PFSK-1 (cell line): ENCODE results near the gene TOMM6.

Experiments
- FOXP2 ChIP-seq: optimal IDR thresholded peaks from 2 replicates; pipeline ENCODE3; 2011; ENCODE audit warnings: borderline replicate concordance, control low read depth, inconsistent platforms; ENCODE audit not compliant: insufficient read depth; ENCODE audit errors: extremely low read length, extremely low read depth
- POLR2AphosphoS5 ChIP-seq: IDR thresholded peaks from 2 replicates; pipeline ENCODE4 v1.6.1; 2012; ENCODE audit warnings: low read depth, mild to moderate bottlenecking, control low read depth, low read length, moderate library complexity
- SIN3A ChIP-seq: IDR thresholded peaks from 2 replicates; pipeline ENCODE4 v1.6.1; 2012; ENCODE audit warnings: mild to moderate bottlenecking, low read length, moderate library complexity, borderline replicate concordance; ENCODE audit not compliant: insufficient read depth
- TAF1 ChIP-seq: IDR thresholded peaks from 2 replicates; pipeline ENCODE4 v1.6.1; 2012; ENCODE audit warnings: low read length, control low read depth, borderline replicate concordance; ENCODE audit not compliant: insufficient read depth
- TF ChIP-seq, protein P1 (sequence below), 2 experiments: IDR thresholded peaks; 2 replicates each; pipeline versions ENCODE4 v1.6.1 to v1.8.0; 2011 to 2012; ENCODE audit warnings: low read depth in 2 of 2, low read length in 2 of 2, control low read depth in 1 of 2, inconsistent platforms in 1 of 2, mild to moderate bottlenecking in 1 of 2, moderate library complexity in 1 of 2; ENCODE audit not compliant: insufficient read depth in 1 of 2

DNA sequence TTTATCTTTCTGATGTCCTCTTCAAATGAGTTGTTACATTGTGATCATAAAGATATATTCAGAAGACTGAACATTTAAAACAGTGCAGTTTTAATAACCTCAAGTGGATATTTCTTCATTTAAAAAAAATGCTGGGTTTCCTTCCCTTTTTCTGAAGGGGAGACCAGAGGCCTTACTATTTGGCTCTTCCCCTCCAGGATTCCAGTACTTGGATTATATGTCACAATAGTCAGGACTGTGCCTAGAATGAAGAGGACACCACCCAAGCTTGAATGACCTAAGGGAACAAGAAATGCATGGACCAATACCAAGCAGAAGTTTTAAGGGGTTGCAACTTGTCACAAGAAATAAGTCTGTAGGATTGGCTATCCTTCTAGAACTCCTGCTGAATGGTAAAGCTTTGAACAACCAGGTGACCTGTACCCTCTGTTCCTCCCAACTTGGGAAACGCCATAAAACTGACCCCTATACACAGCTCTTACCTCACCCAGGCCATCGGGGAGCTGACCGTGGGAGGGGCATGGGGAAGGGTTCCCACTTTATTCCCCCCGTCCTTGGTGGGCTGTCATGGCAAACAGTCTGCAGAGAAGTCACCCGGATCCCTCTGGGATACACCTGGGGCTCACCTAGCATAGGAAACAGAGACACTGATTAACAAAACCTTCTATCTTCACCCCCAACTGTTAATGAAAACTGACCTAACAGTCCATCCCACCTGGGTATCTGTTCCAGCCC lies 9.8 kb upstream of the TOMM6 start:
- no peak for TF ChIP-seq SIN3A
- TF ChIP-seq POLR2AphosphoS5 = no peak
- TF ChIP-seq, protein P1, sequence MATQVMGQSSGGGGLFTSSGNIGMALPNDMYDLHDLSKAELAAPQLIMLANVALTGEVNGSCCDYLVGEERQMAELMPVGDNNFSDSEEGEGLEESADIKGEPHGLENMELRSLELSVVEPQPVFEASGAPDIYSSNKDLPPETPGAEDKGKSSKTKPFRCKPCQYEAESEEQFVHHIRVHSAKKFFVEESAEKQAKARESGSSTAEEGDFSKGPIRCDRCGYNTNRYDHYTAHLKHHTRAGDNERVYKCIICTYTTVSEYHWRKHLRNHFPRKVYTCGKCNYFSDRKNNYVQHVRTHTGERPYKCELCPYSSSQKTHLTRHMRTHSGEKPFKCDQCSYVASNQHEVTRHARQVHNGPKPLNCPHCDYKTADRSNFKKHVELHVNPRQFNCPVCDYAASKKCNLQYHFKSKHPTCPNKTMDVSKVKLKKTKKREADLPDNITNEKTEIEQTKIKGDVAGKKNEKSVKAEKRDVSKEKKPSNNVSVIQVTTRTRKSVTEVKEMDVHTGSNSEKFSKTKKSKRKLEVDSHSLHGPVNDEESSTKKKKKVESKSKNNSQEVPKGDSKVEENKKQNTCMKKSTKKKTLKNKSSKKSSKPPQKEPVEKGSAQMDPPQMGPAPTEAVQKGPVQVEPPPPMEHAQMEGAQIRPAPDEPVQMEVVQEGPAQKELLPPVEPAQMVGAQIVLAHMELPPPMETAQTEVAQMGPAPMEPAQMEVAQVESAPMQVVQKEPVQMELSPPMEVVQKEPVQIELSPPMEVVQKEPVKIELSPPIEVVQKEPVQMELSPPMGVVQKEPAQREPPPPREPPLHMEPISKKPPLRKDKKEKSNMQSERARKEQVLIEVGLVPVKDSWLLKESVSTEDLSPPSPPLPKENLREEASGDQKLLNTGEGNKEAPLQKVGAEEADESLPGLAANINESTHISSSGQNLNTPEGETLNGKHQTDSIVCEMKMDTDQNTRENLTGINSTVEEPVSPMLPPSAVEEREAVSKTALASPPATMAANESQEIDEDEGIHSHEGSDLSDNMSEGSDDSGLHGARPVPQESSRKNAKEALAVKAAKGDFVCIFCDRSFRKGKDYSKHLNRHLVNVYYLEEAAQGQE (IDR thresholded peaks at IDR 0.05; ENCODE audit: insufficient read depth in 1 of 2, low read depth in 2 of 2, low read length in 2 of 2) = no peak
- no peak for TF ChIP-seq TAF1
- TF ChIP-seq FOXP2 = no peak
